Activated effector memory CD4-positive, alpha-beta T cell treated with Interleukin-2 at 50 U/mL for 16 hours (primary cell): Measurements from ENCODE around the gene SUN2.

Source experiments
- DNase-seq: peaks from one replicate; pipeline ENCODE4 v3.0.0-alpha.2; 2020

Gene SUN2

DNA sequence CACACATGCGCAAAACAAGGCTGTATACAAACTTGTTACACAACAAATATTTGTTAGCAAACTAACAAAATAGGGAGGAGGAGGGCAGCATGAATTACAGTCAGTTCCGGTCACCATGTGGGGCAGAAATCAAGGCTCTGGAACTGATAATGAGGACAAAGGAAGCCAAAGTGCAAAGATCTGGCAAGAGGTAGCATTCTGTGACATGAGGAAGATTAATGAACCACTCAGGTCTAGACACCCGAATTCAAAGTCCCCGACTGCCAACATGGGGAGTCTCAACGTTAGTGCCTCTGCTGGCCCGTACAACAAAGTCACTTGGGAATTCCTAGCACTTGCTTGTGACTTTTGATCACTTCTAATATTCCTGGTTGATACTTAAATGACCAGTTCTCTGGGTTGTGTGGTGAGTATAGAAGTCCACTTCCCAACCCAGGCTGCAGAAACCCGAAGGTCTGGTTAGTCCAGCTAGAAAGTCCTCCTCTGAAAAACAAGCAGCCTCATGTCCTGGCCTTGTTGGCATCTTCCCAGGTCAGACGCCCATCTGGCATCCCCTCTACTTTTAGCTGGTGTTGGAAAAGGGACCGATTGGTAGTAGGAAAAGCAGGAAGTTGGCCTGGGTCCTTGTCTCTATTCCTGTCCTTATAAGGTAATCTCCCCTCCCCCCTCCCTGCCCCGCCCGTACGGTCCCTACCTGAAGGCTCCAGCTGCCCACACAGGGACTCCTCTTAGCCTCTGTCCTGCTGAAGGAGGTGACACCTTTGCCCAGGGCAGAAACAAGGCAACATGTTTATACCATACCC, 1.6 kb downstream of the SUN2 start:
- no peak for DNase-seq

DNA sequence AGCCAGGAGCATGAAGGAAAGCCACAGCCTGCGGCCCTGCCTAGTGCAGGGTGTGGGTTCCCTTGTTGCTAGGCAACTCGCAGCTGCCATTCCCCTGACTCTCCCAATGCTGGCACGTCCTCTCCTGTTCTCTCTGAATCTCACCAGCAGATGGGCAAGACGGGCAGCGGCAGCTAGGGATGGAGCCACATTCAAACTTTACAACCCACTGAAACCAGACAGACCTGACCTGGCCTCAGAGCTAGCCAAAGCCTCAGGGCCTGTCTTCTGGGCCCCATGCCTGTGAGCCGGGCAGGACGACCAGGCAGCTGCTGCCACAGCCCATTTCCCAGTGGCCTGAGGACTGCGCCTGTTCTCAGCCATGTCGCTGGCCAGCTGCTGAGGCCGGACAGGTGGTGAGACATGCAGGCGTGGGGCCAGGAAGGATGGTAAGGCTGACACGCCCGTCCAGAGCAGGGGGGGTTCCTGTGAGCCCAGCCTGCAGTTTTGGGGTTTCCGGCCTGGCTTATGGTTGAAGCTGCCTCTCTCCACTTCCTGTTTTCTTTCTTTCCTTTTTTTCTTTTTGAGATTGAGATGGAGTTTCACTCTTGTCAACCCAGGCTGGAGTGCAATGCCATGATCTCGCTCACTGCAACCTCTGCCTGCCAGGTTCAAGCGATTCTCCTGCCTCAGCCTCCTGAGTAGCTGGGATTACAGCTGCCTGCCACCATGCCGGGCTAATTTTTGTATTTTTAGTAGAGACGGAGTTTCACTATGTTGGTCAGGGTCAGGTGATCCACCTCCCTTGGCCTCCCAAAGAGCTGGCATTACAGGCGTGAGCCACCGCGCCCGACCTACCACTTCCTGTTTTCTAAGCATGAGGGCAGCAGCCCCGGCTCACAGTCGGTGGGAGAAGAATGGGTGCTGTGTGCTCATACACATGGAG, 4.1 kb downstream of the SUN2 start:
- peak; percentile 79 for DNase-seq

DNA sequence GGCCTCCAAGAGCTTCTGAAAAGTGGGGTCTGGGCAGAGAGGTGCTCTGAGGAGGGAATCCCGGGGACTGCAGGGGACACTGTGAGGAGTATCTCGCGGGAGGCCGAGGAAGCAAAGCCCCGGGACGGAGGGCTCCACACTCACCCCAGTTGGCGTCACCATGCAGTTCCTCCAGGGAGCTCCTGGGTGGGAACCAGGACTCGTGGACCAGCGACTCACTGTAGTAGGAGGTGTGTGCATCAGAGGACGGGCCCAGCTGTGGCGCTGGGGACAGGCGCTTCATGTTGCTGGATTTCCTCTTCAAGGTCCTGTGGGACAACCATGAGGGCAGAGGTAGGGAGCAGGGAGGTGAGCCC, 4.8 kb downstream of the SUN2 start:
- DNase-seq: no peak

DNA sequence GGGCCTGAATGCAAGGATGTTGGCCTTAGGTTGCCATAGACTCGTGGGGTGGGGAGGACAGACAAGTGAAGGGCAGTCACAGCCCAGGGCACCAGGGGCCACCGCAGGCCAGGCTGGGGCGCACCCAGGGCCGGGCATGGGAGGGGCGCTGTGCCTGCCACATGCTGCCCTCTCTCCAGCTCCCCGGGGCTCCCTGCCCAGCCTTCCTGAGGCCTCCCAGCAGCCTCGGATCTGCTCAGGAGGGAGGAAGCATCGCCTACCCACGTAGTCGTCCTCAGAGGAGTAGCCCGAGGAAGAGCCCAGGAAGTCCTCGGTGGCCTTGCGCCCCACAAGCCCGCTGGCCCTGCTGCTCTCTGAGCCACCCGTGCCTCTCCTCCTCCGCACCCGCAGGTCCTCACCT, 5.2 kb downstream of the SUN2 start:
- no peak for DNase-seq

DNA sequence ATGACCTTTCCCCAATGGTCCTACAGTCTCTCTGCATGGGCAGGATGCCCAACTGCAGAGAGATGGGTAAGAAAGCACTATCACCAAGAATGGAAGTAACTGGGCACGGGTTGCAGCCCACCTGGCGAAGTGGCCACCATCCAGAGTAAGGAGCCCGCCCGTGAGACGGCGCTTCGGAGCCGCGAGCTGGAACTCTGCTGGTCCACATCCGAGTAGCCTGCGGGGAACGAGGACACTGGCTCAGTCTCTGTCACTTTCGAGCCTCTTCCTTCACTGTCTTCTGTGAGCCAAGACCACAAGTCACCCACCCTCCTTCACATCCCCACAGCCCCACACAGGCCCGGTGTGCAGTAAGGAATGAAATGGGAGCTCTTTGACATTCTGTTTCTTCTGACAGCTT, 5.7 kb downstream of the SUN2 start:
- DNase-seq: no peak

DNA sequence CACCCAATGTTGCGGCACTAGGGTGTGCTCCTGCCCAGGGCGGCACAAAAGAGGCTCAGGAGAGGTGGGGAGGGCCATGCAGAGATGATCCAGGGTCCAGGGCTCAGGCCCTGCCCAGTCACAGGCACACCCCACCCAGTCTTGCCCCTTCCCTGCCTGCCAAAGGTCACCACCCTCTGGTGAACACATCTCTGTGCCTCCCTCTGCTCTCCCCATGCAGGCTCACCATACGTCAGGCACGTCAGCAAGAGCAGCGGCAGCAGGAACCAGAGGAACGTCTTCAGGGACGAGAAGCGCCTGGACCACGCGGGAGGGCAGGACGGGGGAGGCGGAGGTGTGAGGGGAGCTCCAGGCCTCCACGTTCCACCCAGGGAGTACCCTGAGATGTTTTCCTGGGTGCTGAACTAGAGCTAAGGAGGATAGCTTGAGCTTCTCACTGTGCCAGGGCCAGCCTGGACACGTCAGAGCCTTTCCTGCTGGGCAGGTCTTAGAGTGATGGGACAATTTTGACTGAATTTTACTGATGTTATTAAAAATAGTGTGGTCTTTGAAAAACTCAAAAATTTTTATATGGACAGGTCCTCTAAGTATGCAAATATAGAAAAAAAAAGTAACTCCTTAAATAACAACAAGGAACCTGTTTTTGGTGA, 7.2 kb downstream of the SUN2 start:
- DNase-seq: no peak

DNA sequence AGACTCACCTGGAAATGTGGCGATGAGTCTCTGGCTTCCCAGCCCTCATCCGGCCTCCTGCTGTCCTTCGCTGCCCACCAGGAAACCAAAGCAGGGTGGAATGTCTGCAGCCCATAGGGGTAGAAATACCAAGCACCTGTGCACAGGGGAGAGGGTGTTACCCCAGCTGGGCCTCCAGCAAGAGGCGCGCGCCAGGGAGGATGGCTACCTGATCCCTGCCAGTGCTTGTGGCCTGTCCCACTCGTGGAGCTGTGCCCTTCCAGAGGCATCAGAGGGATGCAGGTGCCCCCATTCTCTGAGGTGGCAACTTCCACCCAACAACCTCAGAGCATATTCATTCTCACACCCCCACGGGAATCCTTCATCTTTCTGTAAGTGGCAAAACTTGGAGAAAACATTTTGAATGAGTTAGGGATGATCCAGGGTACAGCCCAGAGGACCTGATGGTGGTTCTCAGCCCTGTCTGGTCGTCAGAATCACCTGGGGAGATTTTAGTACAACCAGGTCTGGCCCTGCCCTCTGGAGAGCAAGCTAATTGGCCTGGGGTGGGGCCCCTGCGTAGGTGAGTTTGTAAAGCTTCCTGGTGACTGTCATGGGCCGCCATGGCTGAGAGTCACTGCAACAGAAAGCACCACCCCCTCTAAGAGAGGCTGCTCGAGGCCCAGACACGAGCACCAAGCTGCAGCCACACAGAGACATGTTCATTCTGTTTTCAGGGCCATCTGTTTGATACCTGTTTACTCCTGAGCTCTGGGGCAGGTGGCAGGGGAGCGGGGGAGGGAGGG, 9.9 kb downstream of the SUN2 start:
- DNase-seq: no peak

DNA sequence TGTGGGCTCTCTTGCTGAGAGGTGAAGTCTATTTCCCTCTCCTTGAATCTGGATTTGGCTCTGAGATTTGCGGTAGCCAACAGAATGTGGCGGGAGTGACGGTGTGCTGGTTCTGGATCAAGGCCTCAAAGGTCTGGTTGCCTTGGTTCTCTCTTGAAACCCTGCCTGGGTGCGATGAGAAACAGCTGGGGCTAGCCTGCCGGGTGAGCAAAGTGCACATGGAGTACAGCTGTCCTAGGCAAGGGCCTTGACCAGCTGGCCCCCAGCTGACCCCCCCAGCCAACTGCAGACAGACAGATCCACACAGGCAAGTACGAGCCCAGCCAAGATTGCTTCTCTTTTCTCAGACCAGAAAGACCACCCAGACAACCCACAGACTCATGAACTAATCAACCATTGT, 10.8 kb downstream of the SUN2 start:
- no peak for DNase-seq

DNA sequence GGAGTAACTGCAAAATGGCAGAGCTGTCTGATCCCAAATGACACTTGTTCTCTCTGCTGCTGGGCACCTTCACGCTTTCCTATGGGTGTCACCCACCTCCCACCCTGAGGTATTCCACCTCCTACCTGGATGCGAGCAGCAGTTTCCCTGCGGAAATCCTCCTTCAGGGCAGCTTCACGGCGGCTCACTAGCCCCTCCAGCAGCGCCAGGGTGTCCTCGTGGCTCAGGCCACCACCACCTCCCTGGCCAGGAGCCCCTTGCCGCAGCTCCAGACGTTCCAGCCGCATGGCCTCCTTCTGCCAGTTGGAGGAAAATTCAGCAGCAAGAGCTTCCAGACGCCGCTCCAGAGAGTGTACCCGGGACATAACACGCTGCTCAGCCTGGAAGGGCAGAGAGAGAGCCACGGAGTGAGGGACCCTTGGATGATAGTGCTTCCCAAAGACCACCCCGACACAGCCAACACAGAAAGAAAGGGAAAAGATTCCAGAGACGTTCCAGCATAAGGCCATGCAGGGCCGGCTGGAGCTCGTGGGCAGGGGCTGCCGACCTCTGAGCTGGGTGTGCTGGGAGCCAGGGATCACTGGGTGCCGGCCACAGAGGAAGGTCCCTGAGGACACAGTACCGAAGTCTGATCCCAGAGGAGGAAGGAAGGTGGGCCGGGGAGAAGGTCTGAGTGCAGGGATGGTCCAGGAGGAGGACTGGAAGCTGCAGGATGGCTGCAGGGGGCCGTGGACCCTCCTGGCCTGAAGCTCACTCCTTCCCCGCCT, 13.4 kb downstream of the SUN2 start:
- no peak for DNase-seq

DNA sequence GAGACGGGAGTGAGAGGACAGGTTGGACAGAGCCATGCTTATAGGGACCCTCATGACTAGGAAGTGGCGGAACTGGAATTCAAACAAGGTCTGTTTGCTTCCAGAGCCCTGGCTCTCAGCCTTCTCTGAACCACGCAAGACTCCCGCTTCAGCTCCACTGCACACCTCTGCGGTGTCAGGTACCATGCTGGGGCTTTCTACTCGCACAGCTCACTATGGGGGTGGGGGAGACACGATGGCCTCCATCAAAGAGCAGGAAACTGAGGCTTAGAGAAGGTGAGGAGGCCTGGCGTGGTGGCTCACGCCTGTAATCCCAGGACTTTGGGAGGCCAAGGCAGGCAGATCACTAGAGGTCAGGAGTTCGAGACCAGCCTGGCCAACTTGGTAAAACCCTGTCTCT, 14.2 kb downstream of the SUN2 start:
- no peak for DNase-seq

DNA sequence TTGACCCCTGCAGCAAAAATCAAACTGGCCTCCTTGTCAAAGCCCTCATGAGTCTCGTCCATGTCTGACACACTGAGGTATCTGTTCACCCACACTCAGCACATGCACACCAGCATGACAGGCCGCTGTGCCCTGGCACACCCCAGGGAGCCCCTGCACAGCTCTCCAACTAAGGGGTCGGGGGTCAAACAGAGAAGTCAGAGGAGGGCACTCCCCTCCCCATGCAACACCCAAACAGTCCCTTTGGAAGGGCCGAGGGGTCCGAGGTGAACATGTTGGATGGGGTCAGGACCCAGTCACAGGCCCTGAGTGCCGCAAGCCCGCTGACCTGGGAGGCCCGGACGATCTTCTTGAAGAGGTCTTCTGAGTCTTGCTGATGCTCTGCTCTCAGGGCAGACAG, 14.6 kb downstream of the SUN2 start:
- DNase-seq: no peak

DNA sequence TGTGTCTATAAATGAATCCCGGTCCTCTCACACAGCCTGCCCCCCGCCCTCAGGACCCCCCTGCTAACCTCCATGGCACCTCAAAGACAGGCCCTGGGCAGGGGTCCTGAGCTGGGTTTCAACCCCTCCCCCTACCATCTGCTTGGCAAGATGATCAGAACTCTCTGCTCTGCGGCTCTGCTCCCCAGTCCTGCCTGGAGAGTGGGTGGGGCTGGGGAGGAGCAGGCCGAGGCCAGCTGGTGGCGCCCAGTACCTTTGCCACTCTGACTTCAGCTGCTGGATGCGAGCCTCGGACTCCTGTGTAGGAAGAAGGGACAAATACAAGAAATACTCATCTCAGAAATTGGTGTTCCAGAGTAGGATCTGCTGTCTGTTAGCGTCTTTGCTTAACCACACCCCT, 15.0 kb downstream of the SUN2 start:
- DNase-seq: no peak

DNA sequence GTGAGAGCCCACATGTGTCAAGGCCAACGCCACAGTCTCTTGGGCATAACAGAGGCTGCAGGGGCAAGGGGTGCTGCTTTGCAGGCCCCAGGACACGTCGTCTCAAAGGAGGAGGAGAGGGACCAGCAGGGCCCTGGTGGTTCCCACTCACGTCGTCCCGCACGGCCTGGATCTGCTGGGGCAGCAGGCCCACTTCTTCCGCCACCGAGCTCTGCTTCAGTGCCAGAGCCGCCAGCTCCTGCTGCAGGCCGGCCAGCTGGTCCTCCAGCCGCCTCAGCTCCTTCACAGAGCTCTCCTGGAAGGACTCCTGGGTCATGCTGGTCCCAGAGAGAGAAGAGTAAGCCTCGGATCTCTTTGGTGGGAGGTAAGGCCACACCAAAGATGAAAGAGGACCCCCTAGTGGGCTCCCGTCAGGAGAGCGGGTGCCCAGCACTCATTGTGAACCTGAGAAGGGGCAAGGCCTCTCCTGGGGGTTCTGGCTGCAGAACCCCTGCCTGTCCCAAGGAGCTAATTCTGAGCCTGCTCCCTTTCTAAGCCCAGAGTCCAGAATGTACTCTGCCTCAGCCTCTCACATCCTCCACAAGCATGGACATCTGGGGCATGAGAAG, 15.6 kb downstream of the SUN2 start:
- no peak for DNase-seq

DNA sequence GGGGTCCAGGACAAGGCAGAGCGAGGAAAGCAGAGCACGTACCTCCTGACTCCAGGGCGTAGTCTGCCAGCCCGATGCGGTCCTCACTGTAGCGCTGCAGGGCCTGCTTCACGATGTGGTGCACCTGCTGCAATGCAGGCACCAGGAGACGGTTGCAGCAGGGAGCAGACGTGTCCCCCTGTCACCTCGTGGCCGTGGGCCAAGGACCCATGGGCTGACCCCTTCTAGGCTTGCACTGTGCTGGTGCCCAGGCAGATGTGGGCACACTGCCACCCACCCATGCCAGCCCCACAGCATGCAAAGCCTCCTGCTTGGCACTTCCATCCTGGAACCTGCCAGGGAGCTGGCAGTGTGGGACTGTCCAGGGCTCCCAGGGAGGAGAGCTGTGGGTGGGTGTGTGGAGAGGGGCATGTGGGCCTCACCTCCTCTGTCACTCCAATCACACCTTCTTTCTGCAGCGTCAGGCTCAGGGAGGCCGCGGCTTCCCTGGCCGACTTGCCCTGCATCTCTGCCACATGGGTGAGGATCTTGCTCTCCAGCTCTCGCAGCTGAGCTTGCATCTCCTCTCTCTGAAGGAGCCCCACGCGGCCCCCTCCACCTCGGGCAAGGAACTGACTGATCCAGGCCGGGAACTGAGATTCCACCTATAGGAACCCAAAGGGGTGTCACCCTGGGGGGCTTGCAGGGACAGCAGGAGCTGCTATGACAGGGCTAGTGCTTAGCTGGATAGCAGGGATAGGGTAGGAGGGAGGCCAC, 16.3 kb downstream of the SUN2 start:
- DNase-seq: no peak

DNA sequence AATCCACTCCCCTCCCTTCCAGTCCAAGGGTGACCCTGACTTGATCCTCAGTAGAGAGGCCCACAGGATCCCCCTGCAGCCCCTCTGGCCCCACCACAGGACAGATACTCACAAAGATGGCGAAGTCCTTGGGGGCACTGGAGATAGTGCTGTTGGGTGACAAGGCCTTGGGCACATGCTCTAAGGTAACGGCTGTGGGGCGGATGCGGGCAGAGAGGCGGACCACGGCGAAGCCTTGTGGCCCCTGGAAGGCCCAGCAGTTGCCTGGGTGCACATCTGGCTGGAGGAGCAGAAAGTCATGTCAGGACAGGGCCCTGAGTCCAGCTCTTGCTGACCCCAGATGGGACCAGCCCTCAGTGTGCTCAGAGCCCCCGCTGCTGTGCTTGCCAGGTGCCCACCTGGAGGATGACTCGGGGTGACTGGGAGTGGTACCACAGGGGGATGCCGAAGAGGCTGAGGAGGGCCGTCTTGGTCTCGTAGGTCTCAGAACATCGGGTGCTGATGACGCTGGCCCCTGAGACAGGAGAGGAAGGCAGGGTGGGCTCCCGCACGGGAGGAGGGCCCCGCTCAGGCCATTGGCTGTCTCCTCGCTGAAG, 17.2 kb downstream of the SUN2 start:
- no peak for DNase-seq

DNA sequence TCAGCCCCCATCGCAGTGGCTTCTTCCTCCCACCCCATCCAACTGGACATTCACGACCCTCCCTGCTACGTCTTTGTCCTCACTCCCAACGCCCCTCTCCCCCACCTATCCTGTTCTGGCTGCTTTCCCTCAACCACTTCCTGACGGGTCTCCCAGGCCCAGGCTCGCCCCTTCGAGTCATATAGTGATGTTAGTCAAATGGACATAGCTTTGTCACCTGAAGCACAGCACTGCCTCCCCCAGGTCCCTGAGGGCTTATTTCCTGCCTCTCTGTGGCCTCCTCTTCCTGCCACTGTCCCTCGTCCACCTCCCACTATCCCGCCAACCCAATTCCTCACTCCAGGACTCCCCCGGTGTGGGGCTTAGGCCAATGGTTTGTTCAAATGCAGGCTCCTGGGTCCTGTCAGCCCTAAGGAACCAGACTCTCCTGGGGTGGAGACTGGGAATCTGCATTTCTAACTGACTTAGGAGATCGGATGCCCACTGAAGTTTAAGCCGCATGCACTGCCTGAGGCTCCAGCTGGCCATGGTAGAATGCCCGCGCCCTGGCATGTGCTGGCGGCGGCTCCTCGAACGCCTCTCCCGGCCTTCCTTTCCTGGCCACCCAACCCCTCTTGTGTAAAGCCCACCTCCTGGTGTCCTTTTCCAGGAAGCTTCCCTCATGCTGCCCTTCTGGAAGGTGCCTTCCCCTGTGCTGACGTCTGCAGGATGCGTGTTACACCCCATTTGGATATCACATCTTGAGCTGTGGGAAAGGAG, 18.3 kb downstream of the SUN2 start:
- no peak for DNase-seq

DNA sequence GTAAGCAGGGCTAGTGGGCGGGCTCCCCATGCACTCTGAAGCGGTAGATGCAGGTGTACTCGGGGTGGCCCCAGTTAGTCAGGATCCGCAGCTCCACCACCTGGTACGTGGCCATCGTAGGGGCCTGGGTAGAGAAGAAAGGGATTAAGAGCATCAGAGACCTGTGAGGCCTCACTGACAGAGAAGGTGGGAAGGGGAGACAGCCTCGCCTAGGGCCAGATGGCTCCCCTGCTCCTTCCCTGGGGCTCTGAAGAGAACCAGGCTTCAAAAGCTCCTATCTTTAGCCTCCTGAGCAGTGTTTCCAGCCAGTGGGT, 19.6 kb downstream of the SUN2 start:
- DNase-seq: no peak

DNA sequence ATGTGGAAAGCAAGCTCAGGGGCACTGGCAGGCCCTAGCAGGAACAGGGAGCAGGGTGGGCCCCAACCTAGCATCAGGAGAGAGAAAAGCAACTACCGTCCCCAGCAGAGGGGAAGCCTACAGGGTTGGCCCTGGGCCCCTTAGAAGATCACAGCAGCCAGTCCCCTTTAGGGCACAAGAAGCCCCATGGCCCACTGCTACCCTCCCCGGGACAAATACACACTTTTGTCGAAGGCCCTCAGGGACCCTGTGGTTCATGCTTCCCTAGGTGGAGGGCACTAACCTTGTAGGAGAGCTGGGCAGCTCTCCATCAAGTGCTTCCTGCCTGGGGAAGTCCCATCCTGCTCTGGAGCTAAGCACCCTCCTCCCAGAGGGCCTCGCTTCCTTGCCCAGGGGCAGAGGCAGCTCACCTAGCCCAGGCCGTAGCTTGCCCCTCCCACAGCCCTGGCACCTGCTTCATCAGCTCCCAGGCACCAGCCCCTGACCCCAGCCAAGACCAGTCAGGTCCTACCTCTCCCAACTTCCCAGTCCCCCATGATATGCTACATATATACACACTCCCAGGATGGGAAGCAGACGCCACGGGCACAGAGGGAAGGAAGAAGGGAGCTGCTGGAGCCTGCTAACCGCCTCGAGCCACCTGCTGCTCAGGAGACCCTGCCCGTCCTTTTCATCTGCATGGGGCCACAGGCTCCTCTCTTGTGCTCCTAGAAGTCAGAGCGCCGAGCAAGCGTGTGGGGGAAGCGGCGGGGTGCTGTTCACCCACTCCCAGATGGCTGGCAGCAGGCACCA, 20.1 kb downstream of the SUN2 start:
- no peak for DNase-seq

DNA sequence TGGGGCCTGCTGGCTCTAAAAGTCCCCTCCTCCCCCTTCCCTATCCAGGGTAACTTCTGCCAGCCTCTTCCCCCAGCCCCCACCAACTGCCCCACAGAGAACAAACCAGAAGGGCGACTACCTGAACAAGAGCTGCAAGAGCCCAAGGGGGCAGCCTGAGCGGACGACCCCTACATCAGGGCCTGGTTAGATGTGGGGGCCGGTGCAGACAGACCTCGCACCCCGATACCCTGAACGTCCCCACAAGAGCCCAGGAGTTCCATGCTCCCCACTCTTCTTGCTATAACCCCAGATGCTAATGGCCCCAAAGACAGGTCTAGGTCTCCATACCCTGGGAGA, 20.7 kb downstream of the SUN2 start:
- no peak for DNase-seq
